Motor neuron (in vitro differentiated cells): Measurements from ENCODE around the gene S1PR4. TPM values are rescaled to one million over a fixed set of nuclear protein-coding genes. Genes with fewer than 3 reads are reported as not detected.
A peak's percentile ranks its signal among the peaks of the same experiment; 100 is the strongest.
"Not testable (repeated sequence)": the region's sequence is repeated elsewhere in the genome, so short reads cannot be mapped to it uniquely, and the experiment has no call there.

Experiments used
- ATAC-seq, 8 experiments: fragments of 200-7000 bp; cut with Tn5 transposase; replicated peaks in 6 of 8; 2 replicates each; pipeline ENCODE4 v1.8.0; 2021; ENCODE audit warnings: mild to moderate bottlenecking in 8 of 8, moderate library complexity in 8 of 8
- H3K27ac ChIP-seq, 2 donors: fragments of 250-450 bp; sonication (Bioruptor Pico); 2 replicates each; pipeline ENCODE4 v1.9.0; 2021; ENCODE audit warnings: antibody characterized with exemption in 2 of 2, mild to moderate bottlenecking in 2 of 2, moderate library complexity in 1 of 2
- H3K4me1 ChIP-seq, 2 donors: fragments of 250-450 bp; sonication (Bioruptor Pico); replicated peaks in 1 of 2; 2 replicates each; pipeline ENCODE4 v1.6.1; 2021; ENCODE audit warnings: antibody characterized with exemption in 2 of 2, mild to moderate bottlenecking in 2 of 2, moderate library complexity in 1 of 2
- H3K4me3 ChIP-seq, 5 donors: fragments of 250-450 bp; sonication (Bioruptor Pico); 2 replicates each; pipeline ENCODE4 v1.9.0; 2021; ENCODE audit warnings: antibody characterized with exemption in 5 of 5, mild to moderate bottlenecking in 5 of 5, moderate library complexity in 4 of 5
- WGBS, 10 experiments: fragments of 450-650 bp; shearing (Covaris generic); methylation state at CpG; one replicate each; pipeline ENCODE4 v1.0.0; 2022; 5-methylcytosine and 5-hydroxymethylcytosine counted together
- in situ Hi-C, 9 experiments: fragments of 400-800 bp; cut with MboI; loops; one replicate each; pipeline ENCODE4 v1.15.0; 2021; ENCODE audit warnings: low sequenced_read_pairs in 9 of 9, low pct_unique_long_range_greater_than_20kb in 2 of 9; ENCODE audit not compliant: unreplicated experiment in 9 of 9
- total RNA-seq, 8 experiments: library from RNA; unstranded; fragments of 300-600 nt; gene quantifications; 2 replicates each; pipeline versions ENCODE4 v1.2.3 to v1.2.4, GENCODE V29; 2022

S1PR4 gene
- total RNA-seq, 8 experiments from 2014 or later = 0.13 to 0.45 (median 0.27) TPM; not detected in 4

DNA sequence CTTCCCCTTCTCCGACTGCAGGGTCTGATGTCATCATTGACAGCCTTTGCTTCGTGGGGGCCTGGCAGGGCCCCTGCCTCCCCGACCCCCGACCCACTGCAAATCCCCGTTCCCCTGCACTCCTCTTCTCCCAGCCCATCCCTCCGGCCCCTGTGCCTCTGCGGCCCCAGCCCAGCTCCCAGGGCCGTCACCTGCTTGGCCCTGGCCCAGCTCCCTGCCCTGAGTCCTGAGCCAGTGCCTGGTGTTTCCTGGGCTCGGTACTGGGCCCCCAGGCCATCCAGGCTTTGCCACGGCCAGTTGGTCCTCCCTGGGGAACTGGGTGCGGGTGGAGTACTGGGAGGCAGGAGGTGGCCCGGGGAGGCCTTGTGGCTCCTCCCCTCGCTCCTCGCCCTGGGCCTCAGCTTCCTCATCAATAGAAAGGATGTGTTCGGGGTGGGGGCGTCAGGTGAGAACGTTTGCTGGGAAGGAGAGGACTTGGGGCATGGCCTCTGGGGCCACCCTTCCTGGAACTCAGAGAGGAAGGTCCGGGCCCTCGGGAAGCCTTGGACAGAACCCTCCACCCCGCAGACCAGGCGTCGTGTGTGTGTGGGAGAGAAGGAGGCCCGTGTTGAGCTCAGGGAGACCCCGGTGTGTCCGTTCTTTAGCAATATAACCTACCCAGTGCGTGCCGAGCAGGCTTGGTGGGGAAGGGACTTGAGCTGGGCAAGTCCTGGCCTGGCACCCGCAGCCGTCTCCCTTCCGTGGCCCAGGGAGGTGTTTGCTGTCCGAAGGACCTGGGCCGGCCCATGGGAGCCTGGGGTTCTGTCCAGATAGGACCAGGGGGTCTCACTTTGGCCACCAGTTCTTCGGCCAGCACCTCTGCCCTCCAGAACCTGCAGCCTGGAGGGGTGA, 30.0 kb downstream of the S1PR4 start:
- H3K4me3 ChIP-seq = no peak overlapping the region
- no peaks in the 10 kb centered on the region for H3K4me1 ChIP-seq
- ATAC-seq = no peak
- H3K27ac ChIP-seq = no peak overlapping the region
- WGBS, 10 experiments = 80 to 100% (median 94%) methylated on average over 1 to 7 of the region's 33 CpGs; no CpG with 5 or more reads in 3 of the 10 experiments
- in situ Hi-C loops = no loop called here

DNA sequence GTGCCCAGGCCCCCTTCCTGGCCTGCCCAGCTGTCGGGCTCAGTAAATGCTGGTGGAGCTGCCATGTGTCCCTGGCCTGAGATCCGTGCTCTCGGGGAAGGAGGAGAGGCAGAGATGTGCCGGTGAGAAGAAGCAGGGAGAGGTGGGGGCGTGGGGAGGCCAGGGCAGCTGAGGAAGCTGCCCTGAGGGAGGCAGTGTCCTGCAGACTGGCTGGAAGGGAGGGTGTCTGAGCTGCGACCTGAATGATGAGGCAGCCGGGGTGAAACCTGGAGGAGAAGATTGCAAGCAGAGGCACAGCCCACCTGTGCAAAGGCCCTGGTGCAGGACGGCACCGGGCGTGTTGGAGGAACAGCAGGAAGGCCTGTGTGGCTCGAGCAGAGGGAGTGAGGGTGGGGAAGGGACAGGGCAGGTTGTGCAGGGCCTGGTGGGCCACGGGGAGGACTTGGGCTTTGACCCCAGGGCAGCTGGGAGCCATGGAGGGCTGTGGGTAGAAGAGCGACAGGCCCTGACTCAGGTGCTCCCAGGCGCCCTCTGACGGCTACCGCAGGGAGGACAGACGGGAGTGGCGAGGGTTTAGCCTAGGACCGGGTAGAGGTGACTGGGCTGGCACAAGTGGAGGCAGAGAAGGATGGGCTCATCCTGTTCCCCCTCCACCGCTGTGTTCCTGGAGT, 31.9 kb downstream of the S1PR4 start:
- ATAC-seq = peak; percentile 39 to 88 (median 48)
- Histone ChIP-seq H3K27ac (no peak overlapping the region), H3K4me3 (no peak overlapping the region), H3K4me1 (no peaks in the 10 kb centered on the region)
- WGBS, 10 experiments = 5 to 93% (median 7%) methylated on average over 3 to 6 of the region's 20 CpGs; no CpG with 5 or more reads in 7 of the 10 experiments
- in situ Hi-C loops = no loop called here

DNA sequence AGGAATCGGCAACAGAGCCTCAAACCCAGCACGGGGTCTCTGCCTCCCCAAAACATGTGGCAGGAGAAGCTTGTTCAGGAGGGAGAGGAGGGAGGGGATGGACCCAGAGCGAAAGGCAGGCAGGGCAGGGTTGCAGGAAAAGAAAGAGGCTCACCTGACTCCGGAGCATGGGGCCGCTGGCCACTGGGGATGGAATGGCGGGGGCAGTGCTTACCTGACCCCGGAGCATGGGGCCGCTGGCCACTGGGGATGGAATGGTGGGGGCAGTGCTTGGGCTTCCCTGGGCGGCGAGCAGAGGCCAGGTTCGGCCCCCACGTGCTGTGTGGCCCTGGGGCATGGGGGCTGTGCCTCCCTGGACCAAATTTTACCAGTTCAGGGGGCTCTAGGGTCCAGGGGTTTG, 32.6 kb downstream of the S1PR4 start:
- peak in 5 of 8 experiments; percentile 4 to 11 (median 7) for ATAC-seq
- Histone ChIP-seq H3K27ac (no peak overlapping the region), H3K4me1 (no peaks in the 10 kb centered on the region), H3K4me3 (no peak overlapping the region)
- in situ Hi-C loops = no loop called here
- 0 to 100% (median 86%) methylated on average over 1 to 4 of the region's 12 CpGs; no CpG with 5 or more reads in 7 of the 10 experiments for WGBS, 10 experiments

DNA sequence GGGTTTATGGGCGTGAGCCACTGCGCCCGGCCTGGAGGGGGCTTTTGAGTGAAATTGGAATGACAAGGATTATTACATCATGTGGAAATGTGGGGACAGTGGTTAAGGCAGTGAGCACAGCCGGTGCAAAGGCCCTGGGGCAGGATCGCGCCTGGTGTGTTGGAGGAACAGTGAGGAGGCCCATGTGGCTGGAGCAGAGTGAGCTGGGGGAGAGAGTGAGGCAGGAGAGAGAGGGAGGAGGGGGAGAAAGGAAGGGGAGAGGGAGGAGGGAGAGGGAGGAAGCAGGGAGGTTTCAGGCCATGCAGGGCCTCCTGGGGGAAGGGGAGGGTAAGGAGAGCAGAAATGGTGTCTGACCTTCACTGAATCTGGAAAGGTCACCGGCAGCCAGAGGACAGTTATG, 34.6 kb downstream of the S1PR4 start:
- no peaks in the 10 kb centered on the region for H3K4me1 ChIP-seq
- H3K4me3 ChIP-seq = no peak overlapping the region
- H3K27ac ChIP-seq = no peak overlapping the region
- no peak for ATAC-seq
- in situ Hi-C loops = no loop called here
- 92% methylated on average over 2 of the region's 7 CpGs; no CpG with 5 or more reads in 9 of the 10 experiments for WGBS, 10 experiments

DNA sequence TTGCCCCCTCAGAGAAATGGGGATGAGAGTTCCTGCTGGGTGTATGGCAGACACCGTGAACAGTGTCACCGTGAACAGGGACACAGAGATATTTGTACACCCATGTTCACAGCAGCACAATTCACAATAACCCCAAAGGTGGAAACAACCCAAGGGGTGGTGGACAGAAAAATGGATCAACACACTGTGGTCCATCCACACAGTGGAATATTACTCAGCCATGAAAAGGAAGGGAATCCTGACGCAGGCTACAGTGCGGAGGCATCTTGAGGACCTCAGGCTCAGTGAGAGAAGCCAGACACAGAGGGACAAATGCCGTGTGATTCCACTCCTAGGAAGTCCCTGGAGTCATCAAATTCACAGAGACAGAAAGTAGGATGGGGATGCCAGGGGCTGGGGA, 38.3 kb downstream of the S1PR4 start:
- Histone ChIP-seq H3K4me1 (no peaks in the 10 kb centered on the region), H3K27ac (no peak overlapping the region), H3K4me3 (no peak overlapping the region)
- in situ Hi-C loops = no loop called here
- ATAC-seq = no peak
- 93 to 100% (median 100%) methylated on average over 2 to 5 of the region's 5 CpGs; no CpG with 5 or more reads in 4 of the 10 experiments for WGBS, 10 experiments

DNA sequence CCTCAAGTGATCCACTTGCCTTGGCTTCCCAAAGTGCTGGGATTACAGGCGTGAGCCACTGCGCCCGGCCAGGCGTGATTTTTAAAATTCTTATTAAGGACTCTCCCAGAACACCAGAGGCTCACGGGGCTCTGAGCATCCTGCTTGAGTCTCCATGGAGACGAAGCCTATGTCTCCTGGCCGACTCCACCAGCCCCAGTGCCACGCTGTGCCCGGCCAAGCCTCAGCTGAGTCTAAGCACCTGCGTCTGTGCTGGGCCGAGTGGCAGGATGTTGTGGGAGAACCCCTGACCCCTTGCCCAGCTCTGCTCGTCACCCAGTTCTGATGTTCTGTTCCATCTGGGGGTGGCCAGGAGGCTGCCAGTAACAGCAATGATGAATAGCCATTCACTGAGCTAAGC, 42.0 kb downstream of the S1PR4 start:
- 20 to 80% (median 67%) methylated on average over 1 to 7 of the region's 12 CpGs; no CpG with 5 or more reads in 5 of the 10 experiments for WGBS, 10 experiments
- ATAC-seq = peak in 1 of 8 experiments; percentile 7
- Histone ChIP-seq H3K4me3 (no peak overlapping the region), H3K4me1 (no peaks in the 10 kb centered on the region), H3K27ac (no peak overlapping the region)
- in situ Hi-C loops = no loop called here

DNA sequence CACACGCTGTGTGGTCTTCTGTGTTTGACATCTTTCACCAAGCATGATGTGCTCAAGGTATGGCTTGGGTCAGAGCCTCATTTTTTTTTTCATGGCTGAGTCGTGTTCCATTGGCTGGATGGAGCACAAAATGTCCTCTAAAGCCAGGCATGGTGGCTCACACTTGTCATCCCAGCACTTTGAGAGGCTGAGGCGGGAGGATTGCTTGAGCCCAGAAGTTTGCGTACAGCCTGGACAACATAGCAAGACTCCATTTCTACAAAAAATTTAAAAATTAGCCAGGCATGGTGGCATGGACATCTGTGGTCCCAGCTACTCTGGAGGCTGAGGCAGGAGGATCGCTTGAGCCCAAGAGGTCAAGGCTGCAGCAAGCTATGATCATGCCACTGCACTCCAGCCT, 43.0 kb downstream of the S1PR4 start:
- ATAC-seq, H3K4me3 ChIP-seq, H3K27ac ChIP-seq, H3K4me1 ChIP-seq, in situ Hi-C loops: not testable (repeated sequence)
- WGBS, 10 experiments = 29 to 100% (median 89%) methylated on average over 1 to 5 of the region's 5 CpGs; no CpG with 5 or more reads in 5 of the 10 experiments

DNA sequence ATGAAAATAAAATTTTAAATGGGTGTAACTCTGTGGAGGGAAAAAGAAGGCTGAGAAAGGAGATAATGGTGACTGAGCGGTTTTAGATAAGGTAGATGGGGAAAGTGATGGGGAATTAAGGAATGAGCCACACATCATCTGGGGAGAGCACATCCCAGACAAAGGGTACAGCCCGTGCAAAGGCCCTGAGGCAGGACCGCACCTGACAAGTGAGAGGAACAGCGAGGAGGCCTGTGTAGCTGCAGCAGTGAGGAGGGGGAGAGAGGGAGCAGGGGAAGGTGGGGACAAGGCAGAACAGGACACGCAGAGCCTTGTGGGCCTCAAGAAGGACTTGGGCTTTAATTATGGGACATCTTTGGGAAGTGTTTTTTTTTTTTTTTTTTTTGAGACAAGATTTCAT, 44.1 kb downstream of the S1PR4 start:
- in situ Hi-C loops = no loop called here

DNA sequence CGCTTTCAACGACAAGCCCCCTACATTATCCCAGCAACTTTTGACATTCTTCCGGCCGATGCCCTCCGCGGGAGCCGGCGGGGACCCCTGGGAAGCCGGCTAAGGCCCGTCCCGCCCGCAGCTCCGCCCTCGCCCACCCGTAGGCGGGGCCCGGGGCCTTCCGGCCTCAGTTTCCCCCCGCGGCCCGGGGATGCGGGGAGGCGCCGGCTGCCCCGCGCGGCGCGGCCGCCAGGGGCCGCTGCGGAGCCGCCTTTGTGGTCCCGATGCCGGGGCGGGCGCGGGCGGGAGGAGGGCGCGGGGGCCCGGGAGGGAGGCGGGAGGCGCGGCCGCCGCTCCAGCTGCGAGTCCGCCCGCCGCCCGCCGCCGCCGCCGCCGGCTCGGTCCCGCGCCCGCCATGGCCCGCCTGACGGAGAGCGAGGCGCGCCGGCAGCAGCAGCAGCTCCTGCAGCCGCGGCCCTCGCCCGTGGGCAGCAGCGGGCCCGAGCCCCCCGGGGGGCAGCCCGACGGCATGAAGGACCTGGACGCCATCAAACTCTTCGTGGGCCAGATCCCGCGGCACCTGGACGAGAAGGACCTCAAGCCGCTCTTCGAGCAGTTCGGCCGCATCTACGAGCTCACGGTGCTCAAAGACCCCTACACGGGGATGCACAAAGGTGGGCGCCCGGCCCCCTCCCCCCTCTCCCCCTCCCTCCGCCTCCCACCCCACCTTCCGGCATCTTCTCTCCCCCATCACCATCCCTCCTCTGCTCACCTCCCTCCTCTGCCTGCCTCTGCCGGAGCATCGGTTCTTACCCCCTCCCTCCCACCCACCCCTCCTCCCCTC, 46.0 kb downstream of the S1PR4 start, which contains the start of gene CELF5:
Gene CELF5, plus strand, starts transcription at position 316 of the 823 bp plus-strand sequence. Its CDS starts 79 bp downstream, at position 395.
- in situ Hi-C loops = no loop called here
- peak; percentile 46 to 81 (median 60) for ATAC-seq
- Histone ChIP-seq H3K4me3 (peak within 1 kb of the TSS; percentile 47 to 93 (median 68)), H3K27ac (peak within 1 kb of the TSS; percentile 73), H3K4me1 (peaks cover 17 to 30% of the 10 kb centered on the region in 2 donors)
- WGBS, 10 experiments = 5% methylated on average over 4 of the region's 94 CpGs; no CpG with 5 or more reads in 9 of the 10 experiments

More for the DNA sequence above, 44.1 kb downstream of the S1PR4 start:
- Histone ChIP-seq H3K27ac (no peak overlapping the region), H3K4me1 (peaks cover 8 to 13% of the 10 kb centered on the region in 2 donors), H3K4me3 (no peak overlapping the region)
- ATAC-seq = no peak
- 70 to 100% (median 84%) methylated on average over 1 to 5 of the region's 5 CpGs for WGBS, 10 experiments

DNA sequence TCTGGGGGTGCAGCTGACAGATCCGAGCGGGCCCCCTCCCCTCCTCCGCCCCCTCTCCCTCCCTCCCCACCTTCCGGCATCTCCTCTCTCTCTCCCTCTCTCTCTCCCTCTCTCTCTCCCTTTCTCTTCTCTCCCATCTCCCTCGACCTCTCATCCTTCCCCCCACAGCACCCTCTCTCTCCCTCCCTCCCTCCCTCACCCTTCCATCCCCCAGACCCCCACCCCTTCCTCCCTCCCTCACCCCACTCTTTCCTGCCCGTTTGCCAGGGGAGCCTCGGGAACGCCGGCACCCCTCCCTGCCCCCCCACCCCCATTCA, 46.6 kb downstream of the S1PR4 start:
- peaks cover 17 to 30% of the 10 kb centered on the region in 2 donors for H3K4me1 ChIP-seq
- ATAC-seq = no peak
- no peak overlapping the region for H3K27ac ChIP-seq
- in situ Hi-C loops = no loop called here
- WGBS, 10 experiments = no CpG with 5 or more reads among the region's 9 CpGs
- H3K4me3 ChIP-seq = peak overlapping the region; percentile 47 to 93 (median 68)

DNA sequence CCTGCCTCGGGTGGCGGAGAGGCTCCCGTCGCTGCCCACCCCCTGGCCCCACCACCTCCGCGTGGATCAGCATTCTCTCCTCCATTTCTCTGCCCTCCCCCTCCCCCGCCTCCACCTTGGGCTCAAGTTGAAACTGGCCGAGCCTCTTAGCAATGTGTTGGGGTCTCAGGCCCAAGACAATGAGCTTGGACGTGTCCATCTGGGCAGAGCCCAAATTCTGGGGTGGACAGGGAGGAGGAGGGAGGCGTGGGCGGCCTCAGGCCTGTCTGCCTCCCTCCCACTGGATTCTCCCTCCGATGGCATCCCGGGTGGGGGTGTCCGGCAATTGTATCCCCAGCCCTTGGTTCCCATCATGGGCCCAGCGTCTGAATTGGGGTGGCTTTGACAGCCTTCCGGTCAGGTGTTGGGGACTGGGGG, 47.1 kb downstream of the S1PR4 start:
- WGBS, 10 experiments = 60% methylated on average over 2 of the region's 16 CpGs; no CpG with 5 or more reads in 9 of the 10 experiments
- ATAC-seq = peak in 4 of 8 experiments; percentile 2 to 17 (median 10)
- in situ Hi-C loops = no loop called here
- peak overlapping the region; percentile 47 to 93 (median 68) for H3K4me3 ChIP-seq
- peaks cover 17 to 30% of the 10 kb centered on the region in 2 donors for H3K4me1 ChIP-seq
- H3K27ac ChIP-seq = peak overlapping the region in 1 of 2 donors; percentile 60

DNA sequence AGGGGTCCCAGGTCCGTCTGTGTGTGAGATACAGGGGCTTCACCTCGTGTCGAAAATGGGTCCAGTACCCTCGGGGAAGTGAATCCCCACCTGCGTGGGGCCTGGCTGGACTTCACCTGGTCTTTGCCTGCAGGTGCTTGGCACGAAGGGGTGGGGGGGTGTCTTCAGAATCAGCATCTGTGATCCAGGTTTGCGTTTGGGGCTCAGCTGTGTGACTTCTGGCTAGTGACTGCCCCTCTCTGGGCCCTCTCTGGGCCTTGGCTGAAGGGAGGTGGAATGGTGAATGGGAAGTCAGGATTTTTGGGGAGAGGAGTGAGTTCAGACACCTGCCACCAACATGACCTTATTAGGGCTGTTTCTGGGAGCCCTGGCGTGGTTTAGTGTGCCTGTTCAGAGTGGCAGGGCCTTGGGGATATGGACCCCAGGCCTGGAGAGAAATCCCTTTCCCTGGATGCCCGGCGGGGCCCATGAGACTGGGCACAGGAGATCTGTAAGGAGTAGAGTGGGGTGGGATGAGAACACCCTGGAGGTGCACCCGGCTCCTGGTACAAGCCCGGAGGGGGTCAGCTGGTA, 48.6 kb downstream of the S1PR4 start:
- H3K4me3 ChIP-seq = no peak overlapping the region
- H3K4me1 ChIP-seq = peaks cover 17 to 30% of the 10 kb centered on the region in 2 donors
- WGBS, 10 experiments = 37 to 85% (median 80%) methylated on average over 1 to 4 of the region's 12 CpGs; no CpG with 5 or more reads in 7 of the 10 experiments
- in situ Hi-C loops = no loop called here
- H3K27ac ChIP-seq = no peak overlapping the region
- no peak for ATAC-seq
